Measurements from ENCODE around the gene MSH6.

The MSH6 gene

DNA sequence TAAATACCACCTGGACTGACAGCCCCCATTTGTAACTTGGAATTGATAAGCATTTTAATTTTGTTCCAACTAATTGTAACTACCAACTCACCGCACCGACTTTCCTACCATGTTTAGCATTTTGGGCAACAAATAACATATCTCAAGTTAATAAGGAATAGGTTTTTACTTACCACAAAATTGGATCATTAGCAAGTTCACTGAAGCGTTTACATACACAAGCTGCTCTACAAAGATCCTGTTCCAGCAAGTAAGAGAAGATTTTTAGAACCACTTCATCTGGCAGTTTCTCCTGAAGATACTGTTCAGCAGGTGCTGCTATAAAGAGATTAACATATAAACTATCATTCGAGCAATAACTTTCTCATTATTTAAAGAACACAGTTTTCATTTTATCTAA is 55.7 kb downstream of the MSH6 start:
- DNase-seq: no peak
- Histone ChIP-seq H2BK5ac (ENCODE audit: low read length) (no peak overlapping the region), H3K4ac (ENCODE audit: low read depth, low read length) (no peak overlapping the region), H3K79me1 (ENCODE audit: low read length) (peaks cover 1% of the 10 kb centered on the region), H4K5ac (ENCODE audit: low read length) (no peak overlapping the region), H3K27me3 (ENCODE audit: insufficient read depth, low read length, poor library complexity) (no peaks in the 10 kb centered on the region), H2BK120ac (ENCODE audit: low read depth, low read length) (no peak overlapping the region), H3K4me3 (ENCODE audit: low read length) (no peak overlapping the region), H3K4me1 (ENCODE audit: control insufficient read depth, low read depth, low read length) (no peaks in the 10 kb centered on the region), H3K27ac (ENCODE audit: low read depth, low read length) (no peak overlapping the region), H3K56ac (ENCODE audit: low read length) (no peak overlapping the region), H2BK15ac (replicated peaks; ENCODE audit: low read depth) (no peak overlapping the region), H3K18ac (ENCODE audit: low read length) (no peak overlapping the region), H3K23ac (ENCODE audit: low read length) (no peak overlapping the region), H2AK5ac (ENCODE audit: low read length) (no peak overlapping the region), H3K79me2 (ENCODE audit: control insufficient read depth, insufficient read depth, low read length) (peaks cover 5% of the 10 kb centered on the region), H3K36me3 (ENCODE audit: control insufficient read depth, insufficient read depth, low read length) (peaks cover 2% of the 10 kb centered on the region), H3K9ac (ENCODE audit: low read length) (no peak overlapping the region), H3K4me2 (ENCODE audit: low read length) (no peak overlapping the region), H4K8ac (ENCODE audit: low read depth, low read length) (no peak overlapping the region)
- no CpG with 5 or more reads among the region's 4 CpGs for WGBS (ENCODE audit: extremely low coverage, insufficient coverage, low lambda C conversion rate)

DNA sequence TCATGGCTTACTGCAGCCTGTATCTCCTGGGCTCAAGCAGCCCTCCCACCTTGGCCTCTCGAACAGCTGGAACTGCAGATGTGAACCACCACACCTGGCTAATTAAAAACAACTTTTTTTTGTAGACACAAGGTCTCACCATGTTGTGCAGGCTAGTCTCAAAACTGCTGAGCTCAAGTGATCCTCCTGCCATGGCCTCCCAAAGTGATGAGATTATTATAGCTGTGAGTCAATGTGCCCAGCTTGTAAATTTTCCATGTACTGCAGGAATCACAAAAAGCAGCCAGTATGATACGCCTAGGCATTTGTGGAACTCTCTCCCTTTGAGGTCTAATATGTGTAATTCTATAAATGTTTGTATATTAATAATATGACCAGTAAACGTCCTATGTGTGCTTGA is 59.9 kb downstream of the MSH6 start:
- Histone ChIP-seq H3K79me1 (ENCODE audit: low read length) (peaks cover 8% of the 10 kb centered on the region), H3K4me1 (ENCODE audit: control insufficient read depth, low read depth, low read length) (no peaks in the 10 kb centered on the region), H3K9ac (ENCODE audit: low read length) (no peak overlapping the region), H3K4me3 (ENCODE audit: low read length) (no peak overlapping the region), H2BK120ac (ENCODE audit: low read depth, low read length) (no peak overlapping the region), H2BK5ac (ENCODE audit: low read length) (no peak overlapping the region), H3K23ac (ENCODE audit: low read length) (no peak overlapping the region), H3K79me2 (ENCODE audit: control insufficient read depth, insufficient read depth, low read length) (peaks cover 16% of the 10 kb centered on the region), H3K4ac (ENCODE audit: low read depth, low read length) (no peak overlapping the region), H3K4me2 (ENCODE audit: low read length) (no peak overlapping the region), H2BK15ac (replicated peaks; ENCODE audit: low read depth) (no peak overlapping the region), H2AK5ac (ENCODE audit: low read length) (no peak overlapping the region), H3K18ac (ENCODE audit: low read length) (no peak overlapping the region), H3K36me3 (ENCODE audit: control insufficient read depth, insufficient read depth, low read length) (no peaks in the 10 kb centered on the region), H4K5ac (ENCODE audit: low read length) (no peak overlapping the region), H3K27me3 (ENCODE audit: insufficient read depth, low read length, poor library complexity) (no peaks in the 10 kb centered on the region), H3K56ac (ENCODE audit: low read length) (no peak overlapping the region), H4K8ac (ENCODE audit: low read depth, low read length) (no peak overlapping the region), H3K27ac (ENCODE audit: low read depth, low read length) (no peak overlapping the region)
- DNase-seq: no peak
- WGBS (ENCODE audit: extremely low coverage, insufficient coverage, low lambda C conversion rate): no CpG with 5 or more reads among the region's 3 CpGs

DNA sequence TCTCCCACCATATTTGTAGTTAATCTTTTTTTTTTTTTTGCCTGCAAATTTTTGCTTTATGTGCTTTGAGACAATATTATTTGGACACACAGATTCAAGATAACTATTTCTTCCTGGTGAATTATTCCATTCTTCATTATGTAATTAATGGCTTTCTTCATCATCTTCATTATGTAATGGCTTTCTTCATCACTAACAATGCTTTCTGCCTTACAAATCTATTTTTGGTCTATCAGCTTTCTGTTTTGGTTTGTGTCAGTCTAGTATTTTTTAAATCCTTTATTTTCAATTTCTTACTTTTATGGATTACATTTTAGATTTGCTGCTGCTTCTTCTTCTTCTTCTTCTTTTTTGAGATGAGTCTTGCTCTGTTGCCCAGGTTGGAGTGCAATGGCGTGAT is 60.5 kb downstream of the MSH6 start:
- Histone ChIP-seq H3K4me2 (ENCODE audit: low read length) (no peak overlapping the region), H2BK120ac (ENCODE audit: low read depth, low read length) (no peak overlapping the region), H3K23ac (ENCODE audit: low read length) (no peak overlapping the region), H2BK5ac (ENCODE audit: low read length) (no peak overlapping the region), H3K9ac (ENCODE audit: low read length) (no peak overlapping the region), H3K56ac (ENCODE audit: low read length) (no peak overlapping the region), H3K4me3 (ENCODE audit: low read length) (no peak overlapping the region), H4K5ac (ENCODE audit: low read length) (no peak overlapping the region), H3K27me3 (ENCODE audit: insufficient read depth, low read length, poor library complexity) (no peaks in the 10 kb centered on the region), H3K79me2 (ENCODE audit: control insufficient read depth, insufficient read depth, low read length) (peaks cover 19% of the 10 kb centered on the region), H3K4me1 (ENCODE audit: control insufficient read depth, low read depth, low read length) (no peaks in the 10 kb centered on the region), H3K4ac (ENCODE audit: low read depth, low read length) (no peak overlapping the region), H3K79me1 (ENCODE audit: low read length) (peaks cover 10% of the 10 kb centered on the region), H3K18ac (ENCODE audit: low read length) (no peak overlapping the region), H2BK15ac (replicated peaks; ENCODE audit: low read depth) (no peak overlapping the region), H4K8ac (ENCODE audit: low read depth, low read length) (no peak overlapping the region), H3K27ac (ENCODE audit: low read depth, low read length) (no peak overlapping the region), H3K36me3 (ENCODE audit: control insufficient read depth, insufficient read depth, low read length) (no peaks in the 10 kb centered on the region), H2AK5ac (ENCODE audit: low read length) (no peak overlapping the region)
- WGBS (ENCODE audit: extremely low coverage, insufficient coverage, low lambda C conversion rate): no CpG with 5 or more reads among the region's 1 CpG
- no peak for DNase-seq

DNA sequence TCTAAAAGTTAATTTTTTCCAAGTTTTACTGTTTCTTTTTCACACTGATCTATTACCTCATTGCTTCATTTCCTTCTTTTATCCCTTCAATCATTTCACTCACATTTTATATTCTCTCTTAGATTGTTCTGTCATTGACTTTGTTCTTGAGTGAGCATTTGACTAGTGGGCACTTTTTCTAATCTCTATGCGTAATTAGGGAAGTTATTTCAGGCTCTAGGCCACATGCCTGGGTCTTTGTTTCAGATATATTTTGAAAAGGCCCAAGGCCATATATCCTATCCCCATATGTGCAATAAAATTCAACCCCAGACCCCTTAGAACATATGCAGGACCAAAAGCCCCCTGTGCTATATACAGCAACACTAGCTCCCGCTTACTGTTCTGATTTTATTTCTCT is 61.2 kb downstream of the MSH6 start:
- DNase-seq: no peak
- Histone ChIP-seq H3K4me3 (ENCODE audit: low read length) (no peak overlapping the region), H2BK5ac (ENCODE audit: low read length) (no peak overlapping the region), H4K8ac (ENCODE audit: low read depth, low read length) (no peak overlapping the region), H4K5ac (ENCODE audit: low read length) (no peak overlapping the region), H2AK5ac (ENCODE audit: low read length) (no peak overlapping the region), H3K79me2 (ENCODE audit: control insufficient read depth, insufficient read depth, low read length) (peaks cover 19% of the 10 kb centered on the region), H3K4ac (ENCODE audit: low read depth, low read length) (no peak overlapping the region), H3K23ac (ENCODE audit: low read length) (no peak overlapping the region), H3K27ac (ENCODE audit: low read depth, low read length) (no peak overlapping the region), H2BK15ac (replicated peaks; ENCODE audit: low read depth) (no peak overlapping the region), H3K27me3 (ENCODE audit: insufficient read depth, low read length, poor library complexity) (no peaks in the 10 kb centered on the region), H2BK120ac (ENCODE audit: low read depth, low read length) (no peak overlapping the region), H3K56ac (ENCODE audit: low read length) (no peak overlapping the region), H3K9ac (ENCODE audit: low read length) (no peak overlapping the region), H3K36me3 (ENCODE audit: control insufficient read depth, insufficient read depth, low read length) (no peaks in the 10 kb centered on the region), H3K4me1 (ENCODE audit: control insufficient read depth, low read depth, low read length) (no peaks in the 10 kb centered on the region), H3K18ac (ENCODE audit: low read length) (no peak overlapping the region), H3K79me1 (ENCODE audit: low read length) (peaks cover 10% of the 10 kb centered on the region), H3K4me2 (ENCODE audit: low read length) (no peak overlapping the region)
- no CpG with 5 or more reads among the region's 2 CpGs for WGBS (ENCODE audit: extremely low coverage, insufficient coverage, low lambda C conversion rate)

DNA sequence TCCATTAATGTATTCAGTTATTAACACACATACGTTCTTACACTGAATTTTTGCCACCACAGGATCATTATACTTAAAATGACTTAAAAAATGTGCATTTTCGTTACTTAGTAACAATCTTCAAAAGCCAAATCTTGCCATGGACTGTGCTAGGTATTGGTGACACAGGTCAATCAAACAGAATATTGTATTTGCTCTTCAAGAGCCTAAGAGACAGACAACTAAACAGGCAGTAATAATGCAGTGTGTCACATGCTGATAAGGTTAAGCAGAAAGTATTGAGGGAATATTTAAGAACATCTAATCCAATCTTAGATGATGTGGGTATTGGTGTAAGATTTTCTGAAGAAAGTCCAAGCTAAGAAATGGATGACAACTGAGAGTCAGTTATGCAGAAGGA is 66.4 kb downstream of the MSH6 start:
- Histone ChIP-seq H3K18ac (ENCODE audit: low read length) (no peak overlapping the region), H3K79me1 (ENCODE audit: low read length) (peaks cover 10% of the 10 kb centered on the region), H3K36me3 (ENCODE audit: control insufficient read depth, insufficient read depth, low read length) (no peaks in the 10 kb centered on the region), H2BK15ac (replicated peaks; ENCODE audit: low read depth) (no peak overlapping the region), H3K79me2 (ENCODE audit: control insufficient read depth, insufficient read depth, low read length) (peaks cover 21% of the 10 kb centered on the region), H3K23ac (ENCODE audit: low read length) (no peak overlapping the region), H3K4ac (ENCODE audit: low read depth, low read length) (no peak overlapping the region), H2BK120ac (ENCODE audit: low read depth, low read length) (no peak overlapping the region), H4K8ac (ENCODE audit: low read depth, low read length) (no peak overlapping the region), H3K9ac (ENCODE audit: low read length) (no peak overlapping the region), H3K4me1 (ENCODE audit: control insufficient read depth, low read depth, low read length) (no peaks in the 10 kb centered on the region), H3K4me3 (ENCODE audit: low read length) (no peak overlapping the region), H3K27ac (ENCODE audit: low read depth, low read length) (no peak overlapping the region), H2AK5ac (ENCODE audit: low read length) (no peak overlapping the region), H3K27me3 (ENCODE audit: insufficient read depth, low read length, poor library complexity) (no peaks in the 10 kb centered on the region), H4K5ac (ENCODE audit: low read length) (no peak overlapping the region), H3K56ac (ENCODE audit: low read length) (no peak overlapping the region), H2BK5ac (ENCODE audit: low read length) (no peak overlapping the region), H3K4me2 (ENCODE audit: low read length) (no peak overlapping the region)
- no peak for DNase-seq
- WGBS (ENCODE audit: extremely low coverage, insufficient coverage, low lambda C conversion rate): no CpG with 5 or more reads among the region's 2 CpGs

DNA sequence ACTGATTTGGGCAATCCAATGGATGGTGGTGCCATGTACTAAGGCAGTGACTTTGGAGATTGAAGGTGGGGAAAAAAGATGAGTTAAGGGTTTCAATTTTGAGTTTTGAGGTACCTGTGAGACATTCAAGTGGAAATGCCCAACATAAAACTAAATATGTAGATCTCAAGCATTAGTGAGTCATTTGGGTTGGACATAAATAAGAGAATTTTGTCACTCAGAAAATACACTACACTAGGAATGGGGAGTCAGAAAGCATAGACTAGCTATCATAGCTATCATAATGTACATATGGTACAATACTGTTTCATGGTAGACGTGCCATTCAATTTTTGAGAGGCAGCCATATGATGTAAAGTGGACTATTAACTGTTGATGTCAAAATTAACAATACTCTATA is 67.3 kb downstream of the MSH6 start:
- Histone ChIP-seq H3K79me1 (ENCODE audit: low read length) (peaks cover 7% of the 10 kb centered on the region), H2BK5ac (ENCODE audit: low read length) (no peak overlapping the region), H3K9ac (ENCODE audit: low read length) (no peak overlapping the region), H2BK15ac (replicated peaks; ENCODE audit: low read depth) (no peak overlapping the region), H3K27ac (ENCODE audit: low read depth, low read length) (no peak overlapping the region), H3K4me2 (ENCODE audit: low read length) (no peak overlapping the region), H3K79me2 (ENCODE audit: control insufficient read depth, insufficient read depth, low read length) (peaks cover 18% of the 10 kb centered on the region), H3K4ac (ENCODE audit: low read depth, low read length) (no peak overlapping the region), H3K36me3 (ENCODE audit: control insufficient read depth, insufficient read depth, low read length) (no peaks in the 10 kb centered on the region), H2AK5ac (ENCODE audit: low read length) (no peak overlapping the region), H3K23ac (ENCODE audit: low read length) (no peak overlapping the region), H4K5ac (ENCODE audit: low read length) (no peak overlapping the region), H3K4me3 (ENCODE audit: low read length) (no peak overlapping the region), H2BK120ac (ENCODE audit: low read depth, low read length) (no peak overlapping the region), H3K18ac (ENCODE audit: low read length) (no peak overlapping the region), H3K56ac (ENCODE audit: low read length) (no peak overlapping the region), H3K27me3 (ENCODE audit: insufficient read depth, low read length, poor library complexity) (no peaks in the 10 kb centered on the region), H4K8ac (ENCODE audit: low read depth, low read length) (no peak overlapping the region), H3K4me1 (ENCODE audit: control insufficient read depth, low read depth, low read length) (no peaks in the 10 kb centered on the region)
- DNase-seq: no peak
- no CpG with 5 or more reads among the region's 1 CpG for WGBS (ENCODE audit: extremely low coverage, insufficient coverage, low lambda C conversion rate)
